ENCODE measurements around the gene DPY19L1.

DNA sequence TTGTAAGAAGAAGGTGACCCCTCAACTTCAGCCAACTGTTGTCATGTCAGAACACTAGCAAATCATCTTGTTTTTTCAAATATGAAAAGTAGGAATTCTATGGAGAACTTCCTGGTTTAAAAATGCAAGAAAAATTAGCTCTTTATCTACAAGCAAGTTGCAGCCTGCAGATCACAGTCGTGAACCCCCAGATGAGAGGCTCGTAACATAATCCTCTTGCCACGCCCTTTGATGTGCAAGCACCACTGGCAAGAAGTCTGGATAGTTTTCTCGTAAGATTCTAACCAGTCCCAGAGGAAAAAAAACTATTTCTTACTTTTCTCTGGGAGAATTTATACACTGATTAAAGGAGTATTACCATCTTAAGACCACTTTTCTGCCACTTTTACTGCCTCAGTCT, 132.3 kb downstream of the DPY19L1 start:
- TF ChIP-seq, protein P1, sequence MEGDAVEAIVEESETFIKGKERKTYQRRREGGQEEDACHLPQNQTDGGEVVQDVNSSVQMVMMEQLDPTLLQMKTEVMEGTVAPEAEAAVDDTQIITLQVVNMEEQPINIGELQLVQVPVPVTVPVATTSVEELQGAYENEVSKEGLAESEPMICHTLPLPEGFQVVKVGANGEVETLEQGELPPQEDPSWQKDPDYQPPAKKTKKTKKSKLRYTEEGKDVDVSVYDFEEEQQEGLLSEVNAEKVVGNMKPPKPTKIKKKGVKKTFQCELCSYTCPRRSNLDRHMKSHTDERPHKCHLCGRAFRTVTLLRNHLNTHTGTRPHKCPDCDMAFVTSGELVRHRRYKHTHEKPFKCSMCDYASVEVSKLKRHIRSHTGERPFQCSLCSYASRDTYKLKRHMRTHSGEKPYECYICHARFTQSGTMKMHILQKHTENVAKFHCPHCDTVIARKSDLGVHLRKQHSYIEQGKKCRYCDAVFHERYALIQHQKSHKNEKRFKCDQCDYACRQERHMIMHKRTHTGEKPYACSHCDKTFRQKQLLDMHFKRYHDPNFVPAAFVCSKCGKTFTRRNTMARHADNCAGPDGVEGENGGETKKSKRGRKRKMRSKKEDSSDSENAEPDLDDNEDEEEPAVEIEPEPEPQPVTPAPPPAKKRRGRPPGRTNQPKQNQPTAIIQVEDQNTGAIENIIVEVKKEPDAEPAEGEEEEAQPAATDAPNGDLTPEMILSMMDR (conservative IDR thresholded peaks at IDR 0.05; ENCODE audit: low read length) = no peak
- TF ChIP-seq EZH2phosphoT487 (IDR thresholded peaks at IDR 0.05; ENCODE audit: borderline replicate concordance, low read depth, low read length) = no peak

Measured in OCI-LY7 (cell line).